Effector memory CD4-positive, alpha-beta T cell (primary cell): ENCODE results near the gene PIEZO2.

ENCODE experiments used
- DNase-seq, 3 donors: peaks; one replicate each; pipeline ENCODE4 v3.0.0-alpha.2; 2020
- H3K27ac ChIP-seq: 2 replicates; pipeline ENCODE4 v1.7.0; 2013; ENCODE audit warnings: mild to moderate bottlenecking, low read length, moderate library complexity; ENCODE audit not compliant: insufficient read depth, poor library complexity, severe bottlenecking
- H3K27me3 ChIP-seq: replicated peaks from 2 replicates; pipeline ENCODE4 v1.7.0; 2013; ENCODE audit warnings: mild to moderate bottlenecking, low read length; ENCODE audit not compliant: insufficient read depth, control insufficient read depth, poor library complexity, severe bottlenecking
- H3K36me3 ChIP-seq: 2 replicates; pipeline ENCODE4 v1.7.0; 2013; ENCODE audit warnings: mild to moderate bottlenecking, low read length, moderate library complexity; ENCODE audit not compliant: control insufficient read depth, insufficient read depth
- H3K4me1 ChIP-seq: 2 replicates; pipeline ENCODE4 v1.7.0; 2013; ENCODE audit warnings: low read length, mild to moderate bottlenecking; ENCODE audit not compliant: control insufficient read depth, insufficient read depth, poor library complexity, severe bottlenecking
- H3K4me3 ChIP-seq: 2 replicates; pipeline ENCODE4 v1.7.0; 2013; ENCODE audit warnings: low read length, low read depth, mild to moderate bottlenecking; ENCODE audit not compliant: insufficient read depth, poor library complexity, severe bottlenecking
- H3K9me3 ChIP-seq: 2 replicates; pipeline ENCODE4 v1.7.0; 2013; ENCODE audit warnings: mild to moderate bottlenecking, low read length, moderate library complexity; ENCODE audit not compliant: control insufficient read depth

PIEZO2 gene

DNA sequence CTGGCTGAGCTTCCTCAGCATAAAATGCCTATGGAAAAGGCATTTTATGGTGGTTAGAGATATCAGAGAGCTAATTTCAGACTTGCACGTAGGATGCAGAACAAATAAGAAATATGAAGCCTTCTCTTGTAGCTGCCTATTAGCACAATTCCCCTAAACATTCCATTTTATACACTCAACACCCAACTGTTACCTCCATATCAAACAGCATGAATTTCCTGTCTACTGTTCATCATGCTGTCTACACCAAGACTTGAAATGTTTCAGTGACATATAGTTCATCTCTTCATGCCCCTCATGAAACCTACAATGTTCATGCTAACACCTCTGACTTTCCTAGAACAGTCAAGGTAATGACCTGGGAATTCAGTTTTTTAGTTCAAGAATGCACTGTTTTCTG, 249.9 kb downstream of the PIEZO2 start:
- no peak for DNase-seq
- H3K9me3 ChIP-seq: no peaks in the 10 kb centered on the region
- H3K36me3 ChIP-seq: no peaks in the 10 kb centered on the region
- no peak overlapping the region for H3K27ac ChIP-seq
- H3K4me1 ChIP-seq: no peaks in the 10 kb centered on the region
- H3K4me3 ChIP-seq: no peak overlapping the region
- H3K27me3 ChIP-seq: no peaks in the 10 kb centered on the region

DNA sequence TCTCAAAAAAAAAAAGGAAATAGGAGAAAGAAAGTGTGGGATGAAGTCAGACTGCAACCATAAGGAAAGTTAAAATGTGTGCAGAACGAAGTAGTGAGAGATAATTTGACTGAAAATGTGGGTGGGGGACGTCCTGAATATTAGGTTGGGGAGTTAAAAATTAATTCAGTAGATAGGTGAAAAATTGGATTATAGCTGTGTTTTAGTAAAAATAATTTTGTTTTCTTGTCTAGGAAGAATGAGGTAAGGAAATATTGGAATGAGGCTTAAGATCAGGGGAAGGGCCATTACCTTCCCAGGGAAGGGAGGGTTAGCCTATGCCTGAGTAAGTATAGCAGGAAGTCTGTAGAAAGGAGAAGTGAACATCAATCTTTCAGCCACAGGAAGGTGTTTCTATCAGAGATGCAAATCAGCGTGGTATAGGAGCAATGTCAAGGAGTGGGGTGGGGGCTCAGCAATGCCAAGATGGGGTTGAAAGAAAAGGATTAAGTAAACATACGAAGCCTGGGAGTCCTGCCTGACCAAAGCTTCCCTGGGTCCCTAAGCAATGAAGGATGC, 250.9 kb downstream of the PIEZO2 start:
- Histone ChIP-seq H3K36me3 (no peaks in the 10 kb centered on the region), H3K9me3 (no peaks in the 10 kb centered on the region), H3K27me3 (no peaks in the 10 kb centered on the region), H3K4me1 (no peaks in the 10 kb centered on the region), H3K4me3 (no peak overlapping the region), H3K27ac (no peak overlapping the region)
- no peak for DNase-seq

- Histone ChIP-seq H3K27ac (no peak overlapping the region), H3K4me1 (no peaks in the 10 kb centered on the region), H3K27me3 (no peaks in the 10 kb centered on the region), H3K9me3 (no peaks in the 10 kb centered on the region), H3K36me3 (no peaks in the 10 kb centered on the region), H3K4me3 (no peak overlapping the region)
- DNase-seq: no peak
Observed at GRCh38 chr18:10896851-10897250, 252.5 kb downstream of the PIEZO2 start.

DNA sequence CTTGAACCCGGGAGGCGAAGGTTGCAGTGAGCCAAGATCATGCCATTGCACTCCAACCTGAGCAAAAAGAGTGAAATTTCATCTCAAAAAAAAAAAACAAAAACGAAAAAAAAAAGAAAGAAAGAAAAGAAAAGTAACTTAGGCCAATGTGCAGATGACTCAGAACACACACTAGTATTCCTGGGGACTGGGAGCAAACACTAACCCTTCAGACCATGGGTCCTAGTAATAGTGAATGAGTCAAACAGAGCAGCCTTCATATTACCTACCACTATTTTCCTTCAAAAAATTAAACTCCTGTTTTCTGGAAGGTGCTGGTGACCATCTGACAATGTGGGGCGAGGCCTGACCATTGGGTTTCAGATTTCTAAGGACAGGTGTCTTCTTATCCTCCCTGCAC, 253.4 kb downstream of the PIEZO2 start:
- H3K4me3 ChIP-seq: no peak overlapping the region
- DNase-seq: no peak
- H3K27ac ChIP-seq: no peak overlapping the region
- no peaks in the 10 kb centered on the region for H3K4me1 ChIP-seq
- no peaks in the 10 kb centered on the region for H3K27me3 ChIP-seq
- H3K36me3 ChIP-seq: no peaks in the 10 kb centered on the region
- no peaks in the 10 kb centered on the region for H3K9me3 ChIP-seq

GRCh38 chr18:10894501-10894900, 254.9 kb downstream of the PIEZO2 start:
- no peaks in the 10 kb centered on the region for H3K9me3 ChIP-seq

DNA sequence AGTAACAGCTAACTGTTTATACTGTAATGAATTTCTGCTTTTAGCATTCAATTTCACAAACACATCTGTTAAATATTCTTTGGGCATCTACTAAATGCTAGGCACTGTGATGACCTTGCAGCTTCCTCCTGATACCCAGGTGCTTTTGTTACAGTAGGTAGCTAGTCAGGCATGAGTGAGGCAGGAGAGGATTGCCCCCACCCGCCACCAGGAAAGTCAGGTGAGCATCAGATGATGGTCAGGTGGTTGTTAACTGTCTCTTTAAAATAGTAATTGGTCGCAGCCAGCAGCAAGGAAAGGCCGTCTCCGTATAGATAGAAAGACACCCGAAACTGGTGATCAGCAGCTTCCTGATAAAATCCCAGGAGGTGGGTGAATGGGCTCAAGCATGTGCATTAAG, 255.6 kb downstream of the PIEZO2 start:
- no peaks in the 10 kb centered on the region for H3K36me3 ChIP-seq
- no peak overlapping the region for H3K27ac ChIP-seq
- no peaks in the 10 kb centered on the region for H3K9me3 ChIP-seq
- no peaks in the 10 kb centered on the region for H3K27me3 ChIP-seq
- H3K4me3 ChIP-seq: no peak overlapping the region
- no peak for DNase-seq
- no peaks in the 10 kb centered on the region for H3K4me1 ChIP-seq

More at GRCh38 chr18:10894501-10894900, 254.9 kb downstream of the PIEZO2 start:
- Histone ChIP-seq H3K36me3 (no peaks in the 10 kb centered on the region), H3K4me3 (no peak overlapping the region), H3K4me1 (no peaks in the 10 kb centered on the region), H3K27ac (no peak overlapping the region), H3K27me3 (no peaks in the 10 kb centered on the region)
- no peak for DNase-seq

- Histone ChIP-seq H3K27ac (no peak overlapping the region), H3K4me1 (no peaks in the 10 kb centered on the region), H3K4me3 (no peak overlapping the region), H3K9me3 (no peaks in the 10 kb centered on the region), H3K27me3 (no peaks in the 10 kb centered on the region), H3K36me3 (no peaks in the 10 kb centered on the region)
- no peak for DNase-seq
Observed at GRCh38 chr18:10893196-10893595, 256.2 kb downstream of the PIEZO2 start.

DNA sequence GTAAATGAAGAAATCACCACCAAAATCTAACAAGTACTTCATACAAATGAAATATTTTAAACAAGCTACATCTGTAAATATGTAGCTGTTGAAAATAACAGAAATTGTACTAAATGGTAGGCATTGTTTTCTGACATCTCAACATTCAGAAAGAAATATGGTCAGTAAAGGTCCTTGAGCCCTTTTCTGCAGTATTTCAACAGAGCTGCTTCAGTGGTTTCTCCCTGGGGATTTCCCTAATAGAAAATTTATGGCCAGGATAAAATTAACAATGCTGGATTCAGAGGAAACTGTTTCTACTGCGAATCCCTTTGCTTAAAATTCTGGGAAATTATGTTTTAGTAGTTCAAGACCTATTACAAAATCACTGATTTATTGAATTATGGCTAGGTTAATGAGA, 256.6 kb downstream of the PIEZO2 start:
- H3K9me3 ChIP-seq: no peaks in the 10 kb centered on the region
- H3K36me3 ChIP-seq: no peaks in the 10 kb centered on the region
- no peaks in the 10 kb centered on the region for H3K4me1 ChIP-seq
- H3K4me3 ChIP-seq: no peak overlapping the region
- DNase-seq: no peak
- no peaks in the 10 kb centered on the region for H3K27me3 ChIP-seq
- no peak overlapping the region for H3K27ac ChIP-seq

DNA sequence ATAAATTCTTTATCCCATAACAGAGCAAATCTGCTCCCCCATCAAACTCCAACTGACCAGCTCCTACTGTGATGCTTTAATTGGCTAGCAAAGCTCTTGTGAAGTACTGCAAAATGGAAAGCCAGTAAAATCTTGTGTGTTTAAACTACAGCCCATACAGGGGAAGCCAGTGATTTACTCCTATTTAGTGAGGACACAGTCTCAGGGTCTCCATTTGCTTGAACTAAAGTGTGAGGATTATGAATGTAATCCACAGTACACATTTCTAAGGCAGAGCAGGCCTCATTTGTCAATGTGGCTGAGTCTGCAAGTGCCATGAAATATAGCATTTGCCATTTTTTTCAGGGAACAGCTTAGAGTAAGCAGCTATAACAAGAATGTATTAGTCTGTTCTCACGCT, 259.3 kb downstream of the PIEZO2 start:
- no peak for DNase-seq
- Histone ChIP-seq H3K27ac (no peak overlapping the region), H3K4me1 (no peaks in the 10 kb centered on the region), H3K36me3 (no peaks in the 10 kb centered on the region), H3K27me3 (no peaks in the 10 kb centered on the region), H3K4me3 (no peak overlapping the region), H3K9me3 (no peaks in the 10 kb centered on the region)

DNA sequence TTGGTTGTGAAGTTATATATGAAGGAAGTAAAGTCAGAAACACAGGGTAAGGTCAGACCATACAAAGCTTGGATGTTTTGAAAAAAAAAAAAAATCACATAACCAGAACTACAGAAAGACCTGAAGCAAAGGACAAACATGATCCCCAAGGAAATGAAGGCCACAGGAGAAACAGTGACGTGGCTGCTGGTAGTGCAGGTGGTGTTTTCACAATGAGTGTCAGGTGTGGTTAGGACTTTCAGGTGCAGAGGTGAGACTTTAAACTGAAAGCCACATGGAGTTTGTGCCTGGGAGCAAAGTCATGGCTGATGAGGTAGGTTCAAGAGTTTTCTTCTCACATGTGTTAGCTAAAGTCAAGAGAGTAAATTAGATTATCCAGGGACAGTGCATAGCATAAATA, 270.7 kb downstream of the PIEZO2 start:
- H3K27me3 ChIP-seq: no peaks in the 10 kb centered on the region

DNA sequence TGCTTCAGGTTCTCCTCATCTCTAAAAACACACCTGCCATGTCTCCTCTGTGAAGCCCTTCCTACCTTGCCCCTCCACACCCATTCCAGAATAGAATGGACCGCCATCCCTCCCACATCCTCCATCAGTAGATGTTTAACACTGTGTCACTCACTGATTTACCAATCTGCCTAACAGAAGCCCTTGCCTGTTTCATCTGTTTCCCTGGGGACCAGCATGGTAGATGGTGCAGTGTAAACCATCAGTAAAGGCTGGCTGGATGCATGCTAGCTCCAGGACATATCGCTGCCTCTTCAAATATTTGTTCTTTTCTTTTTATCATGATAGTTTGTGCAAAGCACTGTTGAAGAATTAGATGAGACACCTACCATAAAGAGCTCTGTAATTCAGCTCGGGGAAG, 271.4 kb downstream of the PIEZO2 start:
- Histone ChIP-seq H3K4me3 (no peak overlapping the region), H3K4me1 (no peaks in the 10 kb centered on the region), H3K27me3 (no peaks in the 10 kb centered on the region), H3K36me3 (no peaks in the 10 kb centered on the region), H3K27ac (no peak overlapping the region), H3K9me3 (no peaks in the 10 kb centered on the region)
- DNase-seq: no peak

More for the DNA sequence above, 270.7 kb downstream of the PIEZO2 start:
- no peaks in the 10 kb centered on the region for H3K36me3 ChIP-seq
- no peaks in the 10 kb centered on the region for H3K4me1 ChIP-seq
- DNase-seq: no peak
- no peak overlapping the region for H3K4me3 ChIP-seq
- H3K27ac ChIP-seq: no peak overlapping the region
- H3K9me3 ChIP-seq: no peaks in the 10 kb centered on the region
